Activated naive CD8-positive, alpha-beta T cell treated with anti-CD3 and anti-CD28 coated beads, Interleukin-2, amount 50 U/mL, for 16 hours (primary cell): ENCODE data around the gene XYLB.
"Not testable (repeated sequence)": the region's sequence is repeated elsewhere in the genome, so short reads cannot be mapped to it uniquely, and the experiment has no call there.

Source experiments
- DNase-seq: peaks from one replicate; pipeline ENCODE4 v3.0.0-alpha.2; 2020; ENCODE audit warnings: low read depth, low spot score

XYLB gene

GRCh38 chr3:38346587-38347410 lies at the start of gene XYLB:
XYLB (plus strand) TSS chr3:38346785; CDS start chr3:38346869, 84 bp downstream.
- peak; percentile 57 for DNase-seq

- DNase-seq, result not testable (repeated sequence)
Measured at GRCh38 chr3:38297053-38297452, 49.5 kb upstream of the XYLB start.

- DNase-seq, result no peak
Measured at GRCh38 chr3:38297537-38297936, 49.0 kb upstream of the XYLB start.

- DNase-seq, result no peak
Measured at GRCh38 chr3:38297947-38298711, 48.5 kb upstream of the XYLB start.

GRCh38 chr3:38306941-38307340 lies 39.6 kb upstream of the XYLB start:
- DNase-seq, result no peak

- no peak for DNase-seq
Measured at GRCh38 chr3:38307599-38307998, 39.0 kb upstream of the XYLB start.

GRCh38 chr3:38308456-38308855 lies 38.1 kb upstream of the XYLB start:
- DNase-seq, result no peak

GRCh38 chr3:38311476-38311875 lies 35.1 kb upstream of the XYLB start:
- no peak for DNase-seq

GRCh38 chr3:38311941-38312340 lies 34.6 kb upstream of the XYLB start:
- no peak for DNase-seq

GRCh38 chr3:38312356-38312755 lies 34.2 kb upstream of the XYLB start:
- no peak for DNase-seq

- DNase-seq, result no peak
Measured at GRCh38 chr3:38313263-38313662, 33.3 kb upstream of the XYLB start.

- DNase-seq, result no peak
Measured at GRCh38 chr3:38313695-38314094, 32.9 kb upstream of the XYLB start.

GRCh38 chr3:38314112-38314763 lies 32.3 kb upstream of the XYLB start:
- DNase-seq, result no peak

GRCh38 chr3:38314764-38315487 lies 31.7 kb upstream of the XYLB start:
- DNase-seq, result no peak

GRCh38 chr3:38315488-38316230 lies 30.9 kb upstream of the XYLB start:
- DNase-seq, result no peak

GRCh38 chr3:38316356-38317191 lies 30.0 kb upstream of the XYLB start:
- no peak for DNase-seq

GRCh38 chr3:38317192-38317759 lies 29.3 kb upstream of the XYLB start:
- no peak for DNase-seq

GRCh38 chr3:38318766-38319671 lies 27.6 kb upstream of the XYLB start:
- no peak for DNase-seq

GRCh38 chr3:38320638-38321037 lies 25.9 kb upstream of the XYLB start:
- DNase-seq, result not testable (repeated sequence)
